Measurements from ENCODE around the gene IL1RAPL1. TPM values are rescaled to one million over a fixed set of nuclear protein-coding genes. Genes with fewer than 3 reads are reported as not detected.

Gene IL1RAPL1
- total and polyA plus RNA-seq, 2 donors (not counting 3 experiments of a cell fraction or from before 2014, with no cell fraction given) = 0.79 to 1.3 TPM

DNA sequence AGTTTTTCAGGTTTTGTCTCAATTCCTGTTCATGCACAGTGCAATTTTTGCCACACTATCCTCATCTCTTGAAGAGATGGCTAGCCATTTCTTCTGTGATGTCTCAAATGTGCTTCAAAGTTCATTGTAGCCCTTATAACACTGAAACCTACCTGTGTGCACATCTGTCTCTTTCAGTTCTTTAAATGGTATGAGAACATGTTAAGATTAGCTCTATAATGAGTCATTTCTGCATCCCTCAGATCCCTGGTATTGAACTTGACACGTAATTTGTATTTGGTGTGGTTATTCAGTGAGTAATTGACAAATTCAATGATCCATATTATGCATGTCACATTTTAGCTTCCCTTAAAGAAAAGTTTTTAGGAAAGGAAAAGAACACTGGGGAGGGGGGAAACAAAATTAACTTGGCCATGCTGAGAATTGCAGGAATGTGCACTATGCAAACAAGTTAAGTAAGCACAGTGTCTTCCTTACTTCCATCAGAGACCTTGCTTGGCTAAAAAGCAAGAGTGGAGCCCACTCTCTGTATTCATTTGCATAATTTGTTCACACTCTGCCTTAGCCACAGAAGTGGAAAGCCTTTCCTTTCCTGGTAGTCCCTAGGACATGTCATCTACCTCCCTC lies 968.3 kb downstream of the IL1RAPL1 start:
- H3K9me1 ChIP-seq (replicated peaks; ENCODE audit: control insufficient read depth, extremely low read depth, insufficient read depth, low read length) = no peaks in the 10 kb centered on the region
- no peaks in the 10 kb centered on the region for H3K9me3 ChIP-seq (replicated peaks; ENCODE audit: control insufficient read depth, insufficient read depth, low read length)
- H3K27ac ChIP-seq (ENCODE audit: insufficient read depth, low read depth, low read length) = no peak overlapping the region
- H3K4me1 ChIP-seq (ENCODE audit: control insufficient read depth, extremely low read depth, insufficient read depth, low read length) = no peaks in the 10 kb centered on the region
- H3K27me3 ChIP-seq (ENCODE audit: control insufficient read depth in 2 of 2, insufficient read depth in 2 of 2, low read length in 2 of 2) = no peaks in the 10 kb centered on the region
- BruUV-seq (replicated peaks) = no TSS peak
- TF ChIP-seq JUN (IDR thresholded peaks at IDR 0.05; ENCODE audit: borderline replicate concordance, insufficient read depth, insufficient read length, low read depth) = no peak
- TF ChIP-seq FOS (IDR thresholded peaks at IDR 0.05; ENCODE audit: borderline replicate concordance, insufficient read depth, low read length) = no peak
- no peak for TF ChIP-seq EZH2 (IDR thresholded peaks at IDR 0.05; ENCODE audit: borderline replicate concordance, low read depth, low read length, severe bottlenecking)
- no peak for TF ChIP-seq MAX (IDR thresholded peaks at IDR 0.05; ENCODE audit: insufficient read depth, insufficient read length)
- no peak for TF ChIP-seq GATA2 (IDR thresholded peaks at IDR 0.05; ENCODE audit: insufficient read depth, insufficient read length, low read depth, low read length)
- TF ChIP-seq CTCF (IDR thresholded peaks at IDR 0.05; ENCODE audit: extremely low read depth in 1 of 2, insufficient read depth in 1 of 2, low read depth in 1 of 2, low read length in 2 of 2) = no peak
- TF ChIP-seq POLR2A (IDR thresholded peaks at IDR 0.05; ENCODE audit: low read depth, low read length) = no peak
- TF ChIP-seq POLR2AphosphoS5 (IDR thresholded peaks at IDR 0.05; ENCODE audit: insufficient read depth, low read depth, low read length) = no peak
- TF ChIP-seq MYC (IDR thresholded peaks at IDR 0.05; ENCODE audit: low read depth, low read length) = no peak
- no peaks in the 10 kb centered on the region for H3K36me3 ChIP-seq (ENCODE audit: control insufficient read depth in 2 of 2, extremely low read depth in 1 of 2, insufficient read depth in 2 of 2, low read length in 2 of 2)
- POLR2A ChIA-PET = no interaction called here
- DNase-seq (ENCODE audit: low read depth, low spot score) (no peak), FAIRE-seq (no peak)
- intact Hi-C loops (cut with micrococcal nuclease) = no loop called here
- no peaks in the 10 kb centered on the region for H3K79me2 ChIP-seq (ENCODE audit: control insufficient read depth, insufficient read depth, low read length)
- H3K4me3 ChIP-seq (replicated peaks in 1 of 3; ENCODE audit: insufficient read depth in 1 of 3, low read depth in 1 of 3, low read length in 3 of 3) = no peak overlapping the region
- no peaks in the 10 kb centered on the region for H4K20me1 ChIP-seq (replicated peaks; ENCODE audit: control insufficient read depth, extremely low read depth, insufficient read depth, low read length)
- H3K4me2 ChIP-seq (ENCODE audit: insufficient read depth, low read length) = no peak overlapping the region
- H3K9ac ChIP-seq (replicated peaks; ENCODE audit: extremely low read depth, insufficient read depth, low read length) = no peak overlapping the region
- CTCF ChIA-PET = no interaction called here
- dilution Hi-C loops (cut with MboI; ENCODE audit: extremely low pct_ligation_motif_present, low sequenced_read_pairs) = no loop called here
- H2AFZ ChIP-seq (ENCODE audit: low read depth, low read length) = no peak overlapping the region

All from endothelial cell of umbilical vein (primary cell).